ENCODE measurements around the gene NAT16.
"Not testable (repeated sequence)": the region's sequence is repeated elsewhere in the genome, so short reads cannot be mapped to it uniquely, and the experiment has no call there.

NAT16 gene

DNA sequence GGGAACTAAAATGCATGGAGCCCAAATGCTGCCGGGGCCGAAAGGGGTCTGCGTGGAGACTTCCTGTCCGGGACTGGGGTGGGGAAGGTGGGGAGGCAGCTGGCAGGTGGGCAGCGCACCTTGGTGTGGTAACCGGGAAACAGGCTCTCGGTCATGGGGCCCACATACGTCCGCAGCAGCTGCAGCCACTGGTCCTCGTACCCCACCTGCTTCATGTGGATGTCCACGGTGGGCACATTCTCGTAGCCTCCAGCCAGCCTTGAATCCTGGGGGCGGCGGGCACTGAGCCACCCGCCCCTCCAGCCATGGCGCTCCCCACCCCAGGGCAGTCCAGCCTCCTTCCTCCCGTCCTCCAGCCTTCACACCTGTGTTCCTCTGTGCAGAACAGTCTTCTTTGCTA, 27.4 kb upstream of the NAT16 start:
- intact Hi-C loops (cut with DNase I; ENCODE audit: low total_unique reads) = no loop called here
- peaks cover 22 to 67% (median 61%) of the 10 kb centered on the region in 3 donors for H3K36me3 ChIP-seq

GRCh38 chr7:101206665-101207042, 26.6 kb upstream of the NAT16 start:
- TF ChIP-seq, protein P1, sequence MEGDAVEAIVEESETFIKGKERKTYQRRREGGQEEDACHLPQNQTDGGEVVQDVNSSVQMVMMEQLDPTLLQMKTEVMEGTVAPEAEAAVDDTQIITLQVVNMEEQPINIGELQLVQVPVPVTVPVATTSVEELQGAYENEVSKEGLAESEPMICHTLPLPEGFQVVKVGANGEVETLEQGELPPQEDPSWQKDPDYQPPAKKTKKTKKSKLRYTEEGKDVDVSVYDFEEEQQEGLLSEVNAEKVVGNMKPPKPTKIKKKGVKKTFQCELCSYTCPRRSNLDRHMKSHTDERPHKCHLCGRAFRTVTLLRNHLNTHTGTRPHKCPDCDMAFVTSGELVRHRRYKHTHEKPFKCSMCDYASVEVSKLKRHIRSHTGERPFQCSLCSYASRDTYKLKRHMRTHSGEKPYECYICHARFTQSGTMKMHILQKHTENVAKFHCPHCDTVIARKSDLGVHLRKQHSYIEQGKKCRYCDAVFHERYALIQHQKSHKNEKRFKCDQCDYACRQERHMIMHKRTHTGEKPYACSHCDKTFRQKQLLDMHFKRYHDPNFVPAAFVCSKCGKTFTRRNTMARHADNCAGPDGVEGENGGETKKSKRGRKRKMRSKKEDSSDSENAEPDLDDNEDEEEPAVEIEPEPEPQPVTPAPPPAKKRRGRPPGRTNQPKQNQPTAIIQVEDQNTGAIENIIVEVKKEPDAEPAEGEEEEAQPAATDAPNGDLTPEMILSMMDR (IDR thresholded peaks at IDR 0.05) = no peak
- peaks cover 16 to 59% (median 53%) of the 10 kb centered on the region in 3 donors for H3K36me3 ChIP-seq
- DNase-seq = no peak

More for the DNA sequence above, 27.4 kb upstream of the NAT16 start:
- TF ChIP-seq, protein P1 (IDR thresholded peaks at IDR 0.05) = no peak
- Histone ChIP-seq H3K9me3 (no peaks in the 10 kb centered on the region), H3K27me3 (peaks cover 0 to 12% of the 10 kb centered on the region in 2 donors), H3K4me1 (no peaks in the 10 kb centered on the region), H3K4me3 (no peak overlapping the region), H3K27ac (no peak overlapping the region)
- DNase-seq = no peak

GRCh38 chr7:101205901-101206664, 26.0 kb upstream of the NAT16 start:
- TF ChIP-seq, protein P1 (IDR thresholded peaks at IDR 0.05) = no peak
- no peak for DNase-seq
- intact Hi-C loops (cut with DNase I; ENCODE audit: low total_unique reads) = no loop called here
- Histone ChIP-seq H3K4me3 (no peak overlapping the region), H3K4me1 (peaks cover 0 to 11% (median 9%) of the 10 kb centered on the region in 4 donors), H3K27ac (no peak overlapping the region), H3K27me3 (peaks cover 0 to 26% of the 10 kb centered on the region in 2 donors), H3K9me3 (no peaks in the 10 kb centered on the region), H3K36me3 (peaks cover 16 to 54% (median 48%) of the 10 kb centered on the region in 3 donors)

More at GRCh38 chr7:101206665-101207042, 26.6 kb upstream of the NAT16 start:
- Histone ChIP-seq H3K4me1 (peaks cover 0 to 8% (median 7%) of the 10 kb centered on the region in 4 donors), H3K27me3 (peaks cover 0 to 21% of the 10 kb centered on the region in 2 donors), H3K27ac (no peak overlapping the region), H3K9me3 (no peaks in the 10 kb centered on the region), H3K4me3 (no peak overlapping the region)
- intact Hi-C loops (cut with DNase I; ENCODE audit: low total_unique reads) = no loop called here

- H3K27ac ChIP-seq; H3K9me3 ChIP-seq; DNase-seq; H3K4me3 ChIP-seq; intact Hi-C loops (cut with DNase I; ENCODE audit: low total_unique reads): not testable (repeated sequence)
- Histone ChIP-seq H3K4me1 (peaks cover 0 to 11% (median 9%) of the 10 kb centered on the region in 4 donors), H3K27me3 (peaks cover 0 to 43% of the 10 kb centered on the region in 2 donors), H3K36me3 (peaks cover 0 to 33% (median 28%) of the 10 kb centered on the region in 3 donors)
Observed at GRCh38 chr7:101203740-101204738, 23.9 kb upstream of the NAT16 start.

GRCh38 chr7:101202603-101202918, 22.5 kb upstream of the NAT16 start:
- Histone ChIP-seq H3K4me3 (no peak overlapping the region), H3K27me3 (peaks cover 0 to 55% of the 10 kb centered on the region in 2 donors), H3K27ac (no peak overlapping the region), H3K36me3 (peaks cover 0 to 18% (median 16%) of the 10 kb centered on the region in 3 donors), H3K9me3 (no peaks in the 10 kb centered on the region), H3K4me1 (peaks cover 0 to 11% (median 9%) of the 10 kb centered on the region in 4 donors)
- no peak for DNase-seq
- TF ChIP-seq, protein P1 (IDR thresholded peaks at IDR 0.05) = no peak
- intact Hi-C loops (cut with DNase I; ENCODE audit: low total_unique reads) = no loop called here
